K562 (cell line): Measurements from ENCODE around the gene DMGDH. TPM values are rescaled to one million over a fixed set of nuclear protein-coding genes. Genes with fewer than 3 reads are reported as not detected.

Experiments
- ATAC-seq: fragments of 200-7000 bp; cut with Tn5 transposase; 3 replicates; pipeline ENCODE4 v1.9.1; 2020; ENCODE audit warnings: moderate library complexity
- BruUV-seq: library from RNA; stranded (reverse); fragments of 400-500 nt; replicated peaks from 2 replicates; lab custom pipeline; 2021; lab: Mats Ljungman, UMichigan
- CTCF ChIA-PET: fragments of 300-600 bp; formaldehyde crosslinking; extraction: SDS; loops from one replicate; lab custom pipeline; 2021; ENCODE audit warnings: low intra/inter-chr PET ratio; lab: Yijun Ruan, JAX
- POLR2A ChIA-PET: fragments of 300-600, 350-650 bp; sonication (Branson Sonifier 250); formaldehyde crosslinking; extraction: SDS; loops from one replicate; lab custom pipeline; 2021; ENCODE audit warnings: antibody characterized with exemption, inconsistent platforms; lab: Yijun Ruan, JAX
- DNase-seq, 4 experiments: peaks; one replicate each; pipeline versions ENCODE4 v3.0.0 to v3.0.0-alpha.2; 2011 to 2018; ENCODE audit warnings: low spot score in 3 of 4, mixed read lengths in 3 of 4; ENCODE audit errors: extremely low read depth in 1 of 4
- FAIRE-seq: peaks from 2 replicates; lab custom pipeline; 2011; peaks lifted over from hg19 to GRCh38; lab: Jason Lieb, UNC
- H2AFZ ChIP-seq: 2 replicates; pipeline ENCODE4 v1.6.0; 2011; ENCODE audit warnings: low read depth, low read length, control low read depth, inconsistent platforms
- H3K27ac ChIP-seq: fragments of 200-600 bp; 3 replicates; pipeline ENCODE4 v1.8.0; 2011; ENCODE audit warnings: low read depth, mild to moderate bottlenecking, control low read depth, inconsistent platforms, low read length, moderate library complexity, mixed read lengths; ENCODE audit errors: extremely low read depth
- H3K27me3 ChIP-seq, 2 experiments: fragments of 300-600 bp in 1 of 2; 2 replicates in 1 of 2; 3 replicates in 1 of 2; pipeline versions ENCODE4 v1.6.0 to v1.8.0; 2011; ENCODE audit warnings: inconsistent platforms in 2 of 2, low read length in 2 of 2, mild to moderate bottlenecking in 1 of 2, mixed read lengths in 1 of 2, moderate library complexity in 1 of 2; ENCODE audit not compliant: control insufficient read depth in 2 of 2, insufficient read depth in 2 of 2
- H3K36me3 ChIP-seq: fragments of 300-600 bp; 3 replicates; pipeline ENCODE4 v1.8.0; 2011; ENCODE audit warnings: mild to moderate bottlenecking, low read length, inconsistent platforms; ENCODE audit not compliant: control insufficient read depth, insufficient read depth
- H3K4me1 ChIP-seq, 2 experiments: fragments of 200-600 bp in 1 of 2; replicated peaks in 1 of 2; 2 replicates in 1 of 2; 3 replicates in 1 of 2; pipeline versions ENCODE4 v1.5.1 to v1.8.0; 2011; ENCODE audit warnings: inconsistent platforms in 2 of 2, low read length in 2 of 2, mild to moderate bottlenecking in 1 of 2, mixed read lengths in 1 of 2, moderate library complexity in 1 of 2; ENCODE audit not compliant: control insufficient read depth in 2 of 2, insufficient read depth in 2 of 2
- H3K4me2 ChIP-seq: 2 replicates; pipeline ENCODE4 v1.6.1; 2011; ENCODE audit warnings: low read length, control low read depth, inconsistent platforms, mixed read lengths; ENCODE audit not compliant: insufficient read depth
- H3K4me3 ChIP-seq: fragments of 200-600 bp; sonication (generic), shearing (Covaris generic); 2 replicates; pipeline ENCODE4 v1.5.1; 2016; ENCODE audit warnings: control low read depth, inconsistent platforms
- H3K79me2 ChIP-seq: fragments of 200-600 bp; 3 replicates; pipeline ENCODE4 v1.8.0; 2011; ENCODE audit warnings: low read length, inconsistent platforms; ENCODE audit not compliant: control insufficient read depth, insufficient read depth
- H3K9ac ChIP-seq, 2 experiments: 2 replicates each; pipeline versions ENCODE4 v1.6.0 to v1.6.1; 2011; ENCODE audit warnings: low read depth in 2 of 2, low read length in 2 of 2, control low read depth in 1 of 2, inconsistent platforms in 1 of 2, mild to moderate bottlenecking in 1 of 2, mixed read lengths in 1 of 2; ENCODE audit not compliant: insufficient read depth in 1 of 2
- H3K9me1 ChIP-seq: one replicate; pipeline ENCODE4 v1.6.0; 2011; ENCODE audit warnings: inconsistent platforms, mild to moderate bottlenecking, low read length, moderate library complexity; ENCODE audit not compliant: control insufficient read depth, insufficient read depth
- H3K9me3 ChIP-seq: replicated peaks from 2 replicates; pipeline ENCODE4 v1.5.1; 2011; ENCODE audit warnings: low read depth, low read length, inconsistent platforms; ENCODE audit not compliant: control insufficient read depth, insufficient read depth
- H4K20me1 ChIP-seq: replicated peaks from 2 replicates; pipeline ENCODE4 v1.6.1; 2011; ENCODE audit warnings: low read length, inconsistent platforms, mixed read lengths; ENCODE audit not compliant: control insufficient read depth, insufficient read depth
- PHB ChIP-seq: fragments of 250-450 bp; sonication (Bioruptor Pico); IDR thresholded peaks from 2 replicates; pipeline ENCODE4 v1.5.0; 2021
- ZFPM2 ChIP-seq: fragments of 250-450 bp; sonication (Bioruptor Pico); IDR thresholded peaks from 2 replicates; pipeline ENCODE4 v1.5.1; 2022; ENCODE audit warnings: mild to moderate bottlenecking
- WGBS: fragments of 100-300 bp; shearing (Covaris generic); methylation state at CpG from one replicate; pipeline ENCODE4 v1.1.6; 2016; ENCODE audit warnings: low coverage, mixed read lengths; ENCODE audit not compliant: insufficient coverage; ENCODE audit errors: missing lambda C conversion rate; 5-methylcytosine and 5-hydroxymethylcytosine counted together
- in situ Hi-C: fragments of 300-500 bp; cut with MboI; formaldehyde crosslinking; loops from 4 replicates; pipeline ENCODE4 v1.15.0; 2018; ENCODE audit warnings: inconsistent platforms, mixed read lengths
- intact Hi-C: fragments of 100-400 bp; cut with micrococcal nuclease; formaldehyde crosslinking; loops from 2 replicates; pipeline ENCODE4 v1.14.2; 2022
- polyA plus RNA-seq, 8 experiments: library from polyadenylated mRNA; depleted of rRNA in 4 of 8; stranded (reverse) in 5 of 8; unstranded in 3 of 8; fragments of >200 nt; fragmentation: Nextera tagmentation in 2 of 8; fragmentation: Illumina TruSeq in 1 of 8; extraction: Ambion mirVana in 2 of 8; extraction: Trizol in 1 of 8; gene quantifications; 2 replicates each; pipeline versions ENCODE4 v1.2.1 to v1.2.3, GENCODE V29; 2011 to 2014; ENCODE audit warnings: inconsistent platforms in 1 of 8, missing spikeins in 1 of 8
- total RNA-seq, 7 experiments: library from RNA; depleted of rRNA in 6 of 7; stranded (reverse); fragments of >200 nt in 6 of 7; fragmentation: Illumina TruSeq in 2 of 7; extraction: Trizol in 2 of 7; gene quantifications; 2 replicates each; pipeline versions ENCODE4 v1.2.1 to v1.2.3, GENCODE V29; 2011 to 2021; ENCODE audit warnings: low replicate concordance in 1 of 7
- TF ChIP-seq, protein P1 (sequence below): fragments of 200-400 bp; formaldehyde crosslinking; IDR thresholded peaks from 2 replicates; pipeline ENCODE4 v1.6.1; 2017; ENCODE audit warnings: mild to moderate bottlenecking, low read depth, low read length, moderate library complexity
- TF ChIP-seq, protein P2 (sequence below): fragments of 450-650 bp; formaldehyde crosslinking; IDR thresholded peaks from 2 replicates; pipeline ENCODE4 v1.4.0; 2022; ENCODE audit warnings: missing genetic modification characterization
- TF ChIP-seq, protein P3 (sequence below): fragments of 150-350 bp; IDR thresholded peaks from 2 replicates; pipeline ENCODE4 v1.6.1; 2014; ENCODE audit warnings: low read depth, mild to moderate bottlenecking, low read length, borderline replicate concordance

The DMGDH gene
- total and polyA plus RNA-seq, 9 of the 15 experiments (the other 6 are each of a cell fraction or from before 2014, with no cell fraction given), result 0.13 to 0.58 TPM; not detected in 7

DNA sequence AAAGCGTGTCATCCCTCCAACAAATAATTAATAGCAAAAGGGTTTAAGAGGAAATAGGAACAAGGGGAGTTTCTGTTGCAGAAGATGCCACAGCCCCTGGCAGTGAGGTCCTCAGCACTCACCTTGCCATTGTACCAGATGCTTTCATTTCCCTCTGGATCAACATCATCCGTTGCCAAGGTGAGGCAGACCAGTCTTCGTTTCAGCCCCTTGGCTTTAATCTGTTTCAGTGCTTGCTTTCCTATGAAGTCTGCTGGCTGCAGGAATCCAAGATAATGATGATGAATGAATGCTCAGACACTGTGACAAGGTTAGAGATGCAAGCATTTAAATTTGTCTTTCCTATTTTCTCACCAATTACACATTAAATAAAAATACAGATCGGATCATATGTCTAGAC, 64.3 kb downstream of the DMGDH start:
- no peaks in the 10 kb centered on the region for H3K9me1 ChIP-seq
- POLR2A ChIA-PET, result no interaction called here
- H3K27me3 ChIP-seq, result peaks cover 11 to 13% of the 10 kb centered on the region in 2 experiments; a peak in 3 of 5 replicates
- H3K9ac ChIP-seq, result no peak overlapping the region
- H4K20me1 ChIP-seq, result no peaks in the 10 kb centered on the region
- WGBS, result 0% methylated on average over 4 of the region's 4 CpGs
- H3K79me2 ChIP-seq, result no peaks in the 10 kb centered on the region
- in situ Hi-C loops, result loop anchor here (25.0 kb wide), 1 partner anchor 1307 kb away; the partner anchor contains the start of gene SPZ1
- no peaks in the 10 kb centered on the region for H3K4me1 ChIP-seq
- H3K4me2 ChIP-seq, result no peak overlapping the region
- no peak for FAIRE-seq
- TF ChIP-seq, protein P1, sequence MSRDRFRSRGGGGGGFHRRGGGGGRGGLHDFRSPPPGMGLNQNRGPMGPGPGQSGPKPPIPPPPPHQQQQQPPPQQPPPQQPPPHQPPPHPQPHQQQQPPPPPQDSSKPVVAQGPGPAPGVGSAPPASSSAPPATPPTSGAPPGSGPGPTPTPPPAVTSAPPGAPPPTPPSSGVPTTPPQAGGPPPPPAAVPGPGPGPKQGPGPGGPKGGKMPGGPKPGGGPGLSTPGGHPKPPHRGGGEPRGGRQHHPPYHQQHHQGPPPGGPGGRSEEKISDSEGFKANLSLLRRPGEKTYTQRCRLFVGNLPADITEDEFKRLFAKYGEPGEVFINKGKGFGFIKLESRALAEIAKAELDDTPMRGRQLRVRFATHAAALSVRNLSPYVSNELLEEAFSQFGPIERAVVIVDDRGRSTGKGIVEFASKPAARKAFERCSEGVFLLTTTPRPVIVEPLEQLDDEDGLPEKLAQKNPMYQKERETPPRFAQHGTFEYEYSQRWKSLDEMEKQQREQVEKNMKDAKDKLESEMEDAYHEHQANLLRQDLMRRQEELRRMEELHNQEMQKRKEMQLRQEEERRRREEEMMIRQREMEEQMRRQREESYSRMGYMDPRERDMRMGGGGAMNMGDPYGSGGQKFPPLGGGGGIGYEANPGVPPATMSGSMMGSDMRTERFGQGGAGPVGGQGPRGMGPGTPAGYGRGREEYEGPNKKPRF, result no peak
- TF ChIP-seq, protein P2, sequence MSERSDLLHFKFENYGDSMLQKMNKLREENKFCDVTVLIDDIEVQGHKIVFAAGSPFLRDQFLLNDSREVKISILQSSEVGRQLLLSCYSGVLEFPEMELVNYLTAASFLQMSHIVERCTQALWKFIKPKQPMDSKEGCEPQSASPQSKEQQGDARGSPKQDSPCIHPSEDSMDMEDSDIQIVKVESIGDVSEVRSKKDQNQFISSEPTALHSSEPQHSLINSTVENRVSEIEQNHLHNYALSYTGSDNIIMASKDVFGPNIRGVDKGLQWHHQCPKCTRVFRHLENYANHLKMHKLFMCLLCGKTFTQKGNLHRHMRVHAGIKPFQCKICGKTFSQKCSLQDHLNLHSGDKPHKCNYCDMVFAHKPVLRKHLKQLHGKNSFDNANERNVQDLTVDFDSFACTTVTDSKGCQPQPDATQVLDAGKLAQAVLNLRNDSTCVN (CRISPR knock-in tag), result no peak
- TF ChIP-seq, protein P3, sequence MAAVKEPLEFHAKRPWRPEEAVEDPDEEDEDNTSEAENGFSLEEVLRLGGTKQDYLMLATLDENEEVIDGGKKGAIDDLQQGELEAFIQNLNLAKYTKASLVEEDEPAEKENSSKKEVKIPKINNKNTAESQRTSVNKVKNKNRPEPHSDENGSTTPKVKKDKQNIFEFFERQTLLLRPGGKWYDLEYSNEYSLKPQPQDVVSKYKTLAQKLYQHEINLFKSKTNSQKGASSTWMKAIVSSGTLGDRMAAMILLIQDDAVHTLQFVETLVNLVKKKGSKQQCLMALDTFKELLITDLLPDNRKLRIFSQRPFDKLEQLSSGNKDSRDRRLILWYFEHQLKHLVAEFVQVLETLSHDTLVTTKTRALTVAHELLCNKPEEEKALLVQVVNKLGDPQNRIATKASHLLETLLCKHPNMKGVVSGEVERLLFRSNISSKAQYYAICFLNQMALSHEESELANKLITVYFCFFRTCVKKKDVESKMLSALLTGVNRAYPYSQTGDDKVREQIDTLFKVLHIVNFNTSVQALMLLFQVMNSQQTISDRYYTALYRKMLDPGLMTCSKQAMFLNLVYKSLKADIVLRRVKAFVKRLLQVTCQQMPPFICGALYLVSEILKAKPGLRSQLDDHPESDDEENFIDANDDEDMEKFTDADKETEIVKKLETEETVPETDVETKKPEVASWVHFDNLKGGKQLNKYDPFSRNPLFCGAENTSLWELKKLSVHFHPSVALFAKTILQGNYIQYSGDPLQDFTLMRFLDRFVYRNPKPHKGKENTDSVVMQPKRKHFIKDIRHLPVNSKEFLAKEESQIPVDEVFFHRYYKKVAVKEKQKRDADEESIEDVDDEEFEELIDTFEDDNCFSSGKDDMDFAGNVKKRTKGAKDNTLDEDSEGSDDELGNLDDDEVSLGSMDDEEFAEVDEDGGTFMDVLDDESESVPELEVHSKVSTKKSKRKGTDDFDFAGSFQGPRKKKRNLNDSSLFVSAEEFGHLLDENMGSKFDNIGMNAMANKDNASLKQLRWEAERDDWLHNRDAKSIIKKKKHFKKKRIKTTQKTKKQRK, result no peak
- TF ChIP-seq PHB (CRISPR knock-in tag) (no peak), ZFPM2 (CRISPR knock-in tag) (no peak)
- TF ChIP-seq, all 486 proteins: peak for 0
- ATAC-seq, result no peak
- Histone ChIP-seq H2AFZ (no peak overlapping the region), H3K9me3 (no peaks in the 10 kb centered on the region), H3K4me3 (no peak overlapping the region), H3K36me3 (no peaks in the 10 kb centered on the region), H3K27ac (no peak overlapping the region)
- CTCF ChIA-PET, result no interaction called here
- BruUV-seq, result no TSS peak
- no peak for DNase-seq
- intact Hi-C loops, result no loop called here
